H9 (cell line): ENCODE data around the gene PPP2R5E. TPM values are rescaled to one million over a fixed set of nuclear protein-coding genes. Genes with fewer than 3 reads are reported as not detected.

Experiments
- DNase-seq: peaks from one replicate; pipeline ENCODE4 v3.0.0-alpha.2; 2017
- H2AFZ ChIP-seq: one replicate; pipeline ENCODE4 v1.6.1; 2013; ENCODE audit warnings: mild to moderate bottlenecking, low read length, control low read depth, moderate library complexity
- H2AK5ac ChIP-seq: 2 replicates; pipeline ENCODE4 v1.6.1; 2013; ENCODE audit warnings: low read length, control low read depth, mixed read lengths; ENCODE audit not compliant: insufficient read length
- H2BK120ac ChIP-seq: one replicate; pipeline ENCODE4 v1.6.1; 2013; ENCODE audit warnings: low read depth, mild to moderate bottlenecking, low read length, control low read depth, inconsistent platforms; ENCODE audit not compliant: poor library complexity, severe bottlenecking
- H2BK12ac ChIP-seq: 2 replicates; pipeline ENCODE4 v1.6.1; 2013; ENCODE audit warnings: low read length, control low read depth, mixed read lengths, low read depth; ENCODE audit not compliant: insufficient read length
- H2BK15ac ChIP-seq: 2 replicates; pipeline ENCODE4 v1.6.1; 2013; ENCODE audit warnings: low read depth, low read length, control low read depth
- H2BK20ac ChIP-seq: one replicate; pipeline ENCODE4 v1.6.1; 2013; ENCODE audit warnings: low read depth, mild to moderate bottlenecking, low read length, control low read depth, inconsistent platforms; ENCODE audit not compliant: poor library complexity, severe bottlenecking
- H2BK5ac ChIP-seq: 2 replicates; pipeline ENCODE4 v1.6.1; 2013; ENCODE audit warnings: low read length, control low read depth, mixed read lengths; ENCODE audit not compliant: insufficient read length
- H3K14ac ChIP-seq: 2 replicates; pipeline ENCODE4 v1.6.1; 2013; ENCODE audit warnings: low read length, control low read depth; ENCODE audit not compliant: insufficient read depth
- H3K18ac ChIP-seq: 2 replicates; pipeline ENCODE4 v1.6.1; 2013; ENCODE audit warnings: low read depth, mild to moderate bottlenecking, mixed read lengths, low read length, control low read depth; ENCODE audit not compliant: insufficient read length
- H3K23ac ChIP-seq: 2 replicates; pipeline ENCODE4 v1.6.1; 2013; ENCODE audit warnings: low read length, control low read depth, mixed read lengths, low read depth; ENCODE audit not compliant: insufficient read length
- H3K23me2 ChIP-seq: 2 replicates; pipeline ENCODE4 v1.6.1; 2013; ENCODE audit warnings: low read depth, mild to moderate bottlenecking, mixed read lengths, low read length, control low read depth; ENCODE audit not compliant: insufficient read length, poor library complexity, severe bottlenecking
- H3K27ac ChIP-seq: 2 replicates; pipeline ENCODE4 v1.5.1; 2013; ENCODE audit warnings: low read length, control low read depth, mixed read lengths, low read depth; ENCODE audit not compliant: insufficient read length
- H3K27me3 ChIP-seq: 2 replicates; pipeline ENCODE4 v1.6.1; 2013; ENCODE audit warnings: low read length, control low read depth, inconsistent platforms; ENCODE audit not compliant: insufficient read depth
- H3K4ac ChIP-seq: 2 replicates; pipeline ENCODE4 v1.6.1; 2013; ENCODE audit warnings: low read depth, mild to moderate bottlenecking, control low read depth, inconsistent platforms, low read length, moderate library complexity
- H3K4me1 ChIP-seq: 2 replicates; pipeline ENCODE4 v1.6.1; 2013; ENCODE audit warnings: low read length, control low read depth, inconsistent platforms; ENCODE audit not compliant: insufficient read depth
- H3K4me2 ChIP-seq: 2 replicates; pipeline ENCODE4 v1.6.1; 2013; ENCODE audit warnings: low read length, control low read depth, mixed read lengths; ENCODE audit not compliant: insufficient read length, insufficient read depth
- H3K56ac ChIP-seq: 2 replicates; pipeline ENCODE4 v1.6.1; 2013; ENCODE audit warnings: low read depth, mild to moderate bottlenecking, mixed read lengths, low read length, control low read depth; ENCODE audit not compliant: insufficient read length
- H3K79me1 ChIP-seq: 2 replicates; pipeline ENCODE4 v1.6.1; 2013; ENCODE audit warnings: low read depth, mild to moderate bottlenecking, moderate library complexity, low read length, control low read depth, inconsistent platforms; ENCODE audit not compliant: insufficient read depth, poor library complexity, severe bottlenecking
- H3K79me2 ChIP-seq: 2 replicates; pipeline ENCODE4 v1.6.1; 2013; ENCODE audit warnings: low read length, control low read depth, inconsistent platforms; ENCODE audit not compliant: insufficient read depth
- H3K9ac ChIP-seq: 2 replicates; pipeline ENCODE4 v1.6.1; 2013; ENCODE audit warnings: low read length, control low read depth, mixed read lengths; ENCODE audit not compliant: insufficient read length; ENCODE audit errors: extremely low read depth
- H3K9me3 ChIP-seq: one replicate; pipeline ENCODE4 v1.6.1; 2013; ENCODE audit warnings: low read depth, low read length, inconsistent platforms; ENCODE audit not compliant: control insufficient read depth
- H3T11ph ChIP-seq: one replicate; pipeline ENCODE4 v1.6.1; 2013; ENCODE audit warnings: mild to moderate bottlenecking, low read length, control low read depth, inconsistent platforms
- H4K20me1 ChIP-seq: one replicate; pipeline ENCODE4 v1.6.1; 2013; ENCODE audit not compliant: control insufficient read depth, insufficient read length, insufficient read depth
- H4K5ac ChIP-seq: 2 replicates; pipeline ENCODE4 v1.6.1; 2013; ENCODE audit warnings: low read depth, mild to moderate bottlenecking, mixed read lengths, low read length, control low read depth; ENCODE audit not compliant: insufficient read length
- H4K8ac ChIP-seq: replicated peaks from 2 replicates; pipeline ENCODE4 v1.6.1; 2013; ENCODE audit warnings: low read length, control low read depth, mixed read lengths, low read depth; ENCODE audit not compliant: insufficient read length
- H4K91ac ChIP-seq: 2 replicates; pipeline ENCODE4 v1.6.1; 2013; ENCODE audit warnings: low read depth, mild to moderate bottlenecking, moderate library complexity, mixed read lengths, low read length, control low read depth; ENCODE audit not compliant: insufficient read length
- H3K27ac Mint-ChIP-seq, 3 experiments: 2 replicates in 2 of 3; 3 replicates in 1 of 3; pipeline ENCODE4 v1.8.0; 2020 to 2021; ENCODE audit warnings: mixed read lengths in 3 of 3, mild to moderate bottlenecking in 1 of 3, moderate library complexity in 1 of 3
- H3K27me3 Mint-ChIP-seq: 2 replicates; pipeline ENCODE4 v1.8.0; 2021; ENCODE audit warnings: low read depth, mild to moderate bottlenecking, moderate library complexity, mixed read lengths
- H3K36me3 Mint-ChIP-seq, 3 experiments: 2 replicates in 2 of 3; 3 replicates in 1 of 3; pipeline ENCODE4 v1.8.0; 2020 to 2021; ENCODE audit warnings: low read depth in 3 of 3, mixed read lengths in 3 of 3; ENCODE audit not compliant: insufficient read depth in 1 of 3
- H3K4me1 Mint-ChIP-seq, 2 experiments: 2 replicates each; pipeline ENCODE4 v1.8.0; 2020; ENCODE audit warnings: mixed read lengths in 2 of 2
- H3K4me3 Mint-ChIP-seq, 2 experiments: 2 replicates in 1 of 2; 3 replicates in 1 of 2; pipeline ENCODE4 v1.8.0; 2020 to 2021; ENCODE audit warnings: mild to moderate bottlenecking in 2 of 2, mixed read lengths in 2 of 2, moderate library complexity in 1 of 2
- H3K9me3 Mint-ChIP-seq, 2 experiments: 2 replicates in 1 of 2; 3 replicates in 1 of 2; pipeline ENCODE4 v1.8.0; 2020; ENCODE audit warnings: mild to moderate bottlenecking in 2 of 2, mixed read lengths in 2 of 2, moderate library complexity in 1 of 2
- WGBS: extraction: QIAGEN DNeasy Blood & Tissue Kit; methylation state at CpG from one replicate; pipeline ENCODE4 v1.1.7; 2013; ENCODE audit warnings: missing lambda C conversion rate, low lambda C conversion rate, mixed read lengths; ENCODE audit not compliant: insufficient read length; ENCODE audit errors: extremely low coverage; 5-methylcytosine and 5-hydroxymethylcytosine counted together
- total RNA-seq: library from RNA; stranded (reverse); gene quantifications from 2 replicates; pipeline ENCODE4 v1.2.1, GENCODE V29; 2021
- TF ChIP-seq, protein P1 (sequence below): fragments of 200-600 bp; sonication (generic); conservative IDR thresholded peaks from 3 replicates; pipeline ENCODE4 v1.8.0; 2021; ENCODE audit warnings: antibody characterized with exemption, mild to moderate bottlenecking

The PPP2R5E gene
- total RNA-seq, 1 experiment from 2014 or later, result 65.8 TPM

- H2AFZ ChIP-seq, result no peak overlapping the region
- no peak overlapping the region for H3K56ac ChIP-seq
- WGBS, result no CpG with 5 or more reads among the region's 2 CpGs
- no peak overlapping the region for H4K8ac ChIP-seq
- no peak overlapping the region for H3K18ac ChIP-seq
- no peak overlapping the region for H3K4me2 ChIP-seq
- no peaks in the 10 kb centered on the region for H3K4me1 ChIP-seq
- H2AK5ac ChIP-seq, result no peak overlapping the region
- Mint-ChIP-seq H3K36me3 (peaks cover 13 to 51% (median 20%) of the 10 kb centered on the region in 3 experiments; a peak in 6 of 7 replicates), H3K9me3 (no peaks in the 10 kb centered on the region), H3K27me3 (no peaks in the 10 kb centered on the region), H3K4me3 (no peak overlapping the region), H3K4me1 (peaks cover 4% of the 10 kb centered on the region in 2 experiments; a peak in 2 of 4 replicates), H3K27ac (no peak overlapping the region)
- H2BK120ac ChIP-seq, result no peak overlapping the region
- no peaks in the 10 kb centered on the region for H3K79me1 ChIP-seq
- no peak for DNase-seq
- H3K27ac ChIP-seq, result no peak overlapping the region
- no peaks in the 10 kb centered on the region for H3K9me3 ChIP-seq
- H3K23ac ChIP-seq, result no peak overlapping the region
- no peaks in the 10 kb centered on the region for H3K27me3 ChIP-seq
- H3K9ac ChIP-seq, result no peak overlapping the region
- H4K20me1 ChIP-seq, result no peaks in the 10 kb centered on the region
- H4K91ac ChIP-seq, result no peak overlapping the region
- no peak overlapping the region for H3T11ph ChIP-seq
- no peak overlapping the region for H2BK15ac ChIP-seq
- H3K4ac ChIP-seq, result no peak overlapping the region
- TF ChIP-seq, protein P1, sequence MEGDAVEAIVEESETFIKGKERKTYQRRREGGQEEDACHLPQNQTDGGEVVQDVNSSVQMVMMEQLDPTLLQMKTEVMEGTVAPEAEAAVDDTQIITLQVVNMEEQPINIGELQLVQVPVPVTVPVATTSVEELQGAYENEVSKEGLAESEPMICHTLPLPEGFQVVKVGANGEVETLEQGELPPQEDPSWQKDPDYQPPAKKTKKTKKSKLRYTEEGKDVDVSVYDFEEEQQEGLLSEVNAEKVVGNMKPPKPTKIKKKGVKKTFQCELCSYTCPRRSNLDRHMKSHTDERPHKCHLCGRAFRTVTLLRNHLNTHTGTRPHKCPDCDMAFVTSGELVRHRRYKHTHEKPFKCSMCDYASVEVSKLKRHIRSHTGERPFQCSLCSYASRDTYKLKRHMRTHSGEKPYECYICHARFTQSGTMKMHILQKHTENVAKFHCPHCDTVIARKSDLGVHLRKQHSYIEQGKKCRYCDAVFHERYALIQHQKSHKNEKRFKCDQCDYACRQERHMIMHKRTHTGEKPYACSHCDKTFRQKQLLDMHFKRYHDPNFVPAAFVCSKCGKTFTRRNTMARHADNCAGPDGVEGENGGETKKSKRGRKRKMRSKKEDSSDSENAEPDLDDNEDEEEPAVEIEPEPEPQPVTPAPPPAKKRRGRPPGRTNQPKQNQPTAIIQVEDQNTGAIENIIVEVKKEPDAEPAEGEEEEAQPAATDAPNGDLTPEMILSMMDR, result no peak
- H3K14ac ChIP-seq, result no peak overlapping the region
- H2BK5ac ChIP-seq, result no peak overlapping the region
- H2BK12ac ChIP-seq, result no peak overlapping the region
- no peaks in the 10 kb centered on the region for H3K79me2 ChIP-seq
- H4K5ac ChIP-seq, result no peak overlapping the region
- no peaks in the 10 kb centered on the region for H3K23me2 ChIP-seq
- H2BK20ac ChIP-seq, result no peak overlapping the region
Observed at GRCh38 chr14:63393012-63393411, 150.2 kb downstream of the PPP2R5E start.
